Right lobe of liver (tissue), 6 donors: ENCODE results near the gene PDZRN3. TPM values are rescaled to one million over a fixed set of nuclear protein-coding genes. Genes with fewer than 3 reads are reported as not detected.
A peak's percentile ranks its signal among the peaks of the same experiment; 100 is the strongest.

Source experiments
- ATAC-seq, 4 donors: fragments of 200-7000 bp; cut with Tn5 transposase; one replicate each; pipeline ENCODE4 v1.9.1; 2020; ENCODE audit warnings: mild to moderate bottlenecking in 4 of 4, moderate library complexity in 4 of 4
- DNase-seq, 3 donors: peaks; one replicate each; pipeline ENCODE4 v3.0.0-alpha.2; 2020
- H3K27ac ChIP-seq, 3 donors: fragments of 200-600 bp; one replicate each; pipeline ENCODE4 v1.8.0; 2022
- H3K27me3 ChIP-seq, 2 donors: fragments of 200-600 bp; one replicate each; pipeline ENCODE4 v1.8.0; 2022
- H3K36me3 ChIP-seq, 4 donors: fragments of 200-600 bp; sonication (generic) in 1 of 4; one replicate each; pipeline versions ENCODE4 v1.5.1 to v1.8.0; 2017 to 2022; ENCODE audit warnings: control low read depth in 1 of 4
- H3K4me1 ChIP-seq, 4 donors: fragments of 200-600 bp; sonication (generic) in 1 of 4; one replicate each; pipeline versions ENCODE4 v1.5.1 to v1.8.0; 2017 to 2022; ENCODE audit warnings: control low read depth in 1 of 4
- H3K4me3 ChIP-seq, 3 donors: fragments of 200-600 bp; one replicate each; pipeline ENCODE4 v1.8.0; 2022
- H3K9me3 ChIP-seq, 4 donors: fragments of 200-600 bp; sonication (generic) in 1 of 4; one replicate each; pipeline versions ENCODE4 v1.5.1 to v1.8.0; 2017 to 2022; ENCODE audit warnings: control low read depth in 1 of 4
- CTCF ChIP-seq, 4 donors: fragments of 200-600 bp in 3 of 4; fragments of 450-650 bp in 1 of 4; IDR thresholded peaks; one replicate each; pipeline versions ENCODE4 v1.5.1 to v1.8.0; 2016 to 2022; ENCODE audit warnings: antibody characterized with exemption in 4 of 4, mild to moderate bottlenecking in 2 of 4
- POLR2A ChIP-seq: fragments of 450-650 bp; IDR thresholded peaks from one replicate; pipeline ENCODE4 v1.6.1; 2017; ENCODE audit warnings: antibody characterized with exemption, mild to moderate bottlenecking
- WGBS: methylation state at CpG from one replicate; pipeline ENCODE4 v1.1.6; 2018; ENCODE audit warnings: low coverage, low lambda C conversion rate; ENCODE audit not compliant: insufficient coverage; ENCODE audit errors: missing lambda C conversion rate; 5-methylcytosine and 5-hydroxymethylcytosine counted together
- intact Hi-C, 2 donors: fragments of 100-400 bp; cut with DNase I; formaldehyde crosslinking; loops; one replicate each; pipeline versions ENCODE4 v1.11.2 to v1.14.1; 2022
- total RNA-seq, 6 experiments: library from RNA; depleted of rRNA in 2 of 6; stranded (reverse); fragments of >200 nt in 2 of 6; fragmentation: NEBNext Ultra II Directional in 3 of 6; extraction: Animal tissue kit (Norgen Biotek cat#: 25700) in 3 of 6; gene quantifications; one replicate each; pipeline versions ENCODE4 v1.1.0 to v1.2.4, GENCODE V29; 2016 to 2023
- donor health status: DM: no; HTN: yes; CAD: no.
- donor health status: DM: no; HTN: no; CAD: no.
- donor health status: DM: no; HTN: no; CAD: no.
- donor health status: DM: no; HTN: yes; CAD: no.
- donor health status: DM: no; HTN: yes; CAD: no.

PDZRN3 gene
- total RNA-seq, 6 experiments from 2014 or later = 0.33 to 2.0 (median 1.1) TPM

- peak in 2 of 4 donors; percentile 17 to 36 for ATAC-seq
- Histone ChIP-seq H3K9me3 (no peaks in the 10 kb centered on the region), H3K36me3 (no peaks in the 10 kb centered on the region), H3K4me1 (no peaks in the 10 kb centered on the region), H3K4me3 (no peak overlapping the region), H3K27me3 (no peaks in the 10 kb centered on the region), H3K27ac (no peak overlapping the region)
- intact Hi-C loops = no loop called here
- TF ChIP-seq POLR2A = no peak
- TF ChIP-seq CTCF (IDR thresholded peaks at IDR 0.05) = no peak
- DNase-seq = no peak
- 80% methylated on average over 4 of the region's 4 CpGs for WGBS
Observed at GRCh38 chr3:73461547-73461946, 163.2 kb downstream of the PDZRN3 start.

GRCh38 chr3:73459711-73460110 lies 165.0 kb downstream of the PDZRN3 start:
- no peak for DNase-seq
- no peak for TF ChIP-seq CTCF (IDR thresholded peaks at IDR 0.05)
- no peak for TF ChIP-seq POLR2A
- ATAC-seq = no peak
- no peaks in the 10 kb centered on the region for H3K4me1 ChIP-seq
- H3K4me3 ChIP-seq = no peak overlapping the region
- intact Hi-C loops = no loop called here
- H3K9me3 ChIP-seq = no peaks in the 10 kb centered on the region
- H3K27ac ChIP-seq = no peak overlapping the region
- WGBS = 81% methylated on average over 2 of the region's 2 CpGs
- no peaks in the 10 kb centered on the region for H3K27me3 ChIP-seq
- no peaks in the 10 kb centered on the region for H3K36me3 ChIP-seq

- DNase-seq = no peak
- Histone ChIP-seq H3K36me3 (no peaks in the 10 kb centered on the region), H3K27ac (no peak overlapping the region), H3K4me3 (no peak overlapping the region), H3K4me1 (no peaks in the 10 kb centered on the region), H3K9me3 (no peaks in the 10 kb centered on the region), H3K27me3 (no peaks in the 10 kb centered on the region)
- WGBS = 62% methylated on average over 4 of the region's 4 CpGs
- ATAC-seq = no peak
- intact Hi-C loops = no loop called here
- no peak for TF ChIP-seq CTCF (IDR thresholded peaks at IDR 0.05)
- no peak for TF ChIP-seq POLR2A
Observed at GRCh38 chr3:73453666-73454065, 171.1 kb downstream of the PDZRN3 start.

GRCh38 chr3:73452729-73453128 lies 172.0 kb downstream of the PDZRN3 start:
- TF ChIP-seq POLR2A = no peak
- no peak for TF ChIP-seq CTCF (IDR thresholded peaks at IDR 0.05)
- WGBS = 41% methylated on average over 3 of the region's 3 CpGs
- H3K9me3 ChIP-seq = no peaks in the 10 kb centered on the region
- H3K27me3 ChIP-seq = no peaks in the 10 kb centered on the region
- H3K4me3 ChIP-seq = no peak overlapping the region
- no peak overlapping the region for H3K27ac ChIP-seq
- ATAC-seq = no peak
- no peaks in the 10 kb centered on the region for H3K36me3 ChIP-seq
- DNase-seq = no peak
- H3K4me1 ChIP-seq = no peaks in the 10 kb centered on the region
- intact Hi-C loops = no loop called here
